ENCODE data around the gene RGS8.

RGS8 gene

DNA sequence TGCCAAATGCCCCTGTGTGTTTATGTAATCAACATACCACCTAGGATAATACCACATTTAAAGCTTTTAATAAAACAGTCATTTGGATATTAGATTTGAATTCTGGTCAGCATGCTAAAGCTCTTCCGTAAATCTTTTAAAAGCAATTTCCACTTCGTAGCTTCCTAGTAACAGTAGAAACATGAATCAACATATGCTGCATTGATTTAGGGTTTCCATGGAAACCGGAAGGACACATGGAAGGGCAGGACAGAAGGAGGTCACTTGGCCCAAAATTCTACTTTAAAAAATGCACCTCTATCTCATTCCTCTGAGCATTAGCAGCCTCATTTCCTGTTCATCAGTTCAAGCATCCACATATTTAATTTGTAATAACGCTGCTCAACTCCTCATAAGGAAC lies 8.1 kb downstream of the RGS8 start:
- DNase-seq (ENCODE audit: insufficient read length, low spot score) (no peak), FAIRE-seq (peak; percentile 47)
- TF ChIP-seq PAX5 (IDR thresholded peaks at IDR 0.05; ENCODE audit: insufficient read depth, low read length, severe bottlenecking) (no peak), POU2F2 (IDR thresholded peaks at IDR 0.05; ENCODE audit: low read depth, low read length) (no peak), POLR2AphosphoS5 (IDR thresholded peaks at IDR 0.05; ENCODE audit: low read depth, low read length) (no peak), POLR2A (IDR thresholded peaks at IDR 0.05; ENCODE audit: low read depth, low read length) (no peak), TAF1 (IDR thresholded peaks at IDR 0.05; ENCODE audit: low read depth, low read length) (no peak), SPI1 (IDR thresholded peaks at IDR 0.05; ENCODE audit: low read depth, low read length) (no peak)

DNA sequence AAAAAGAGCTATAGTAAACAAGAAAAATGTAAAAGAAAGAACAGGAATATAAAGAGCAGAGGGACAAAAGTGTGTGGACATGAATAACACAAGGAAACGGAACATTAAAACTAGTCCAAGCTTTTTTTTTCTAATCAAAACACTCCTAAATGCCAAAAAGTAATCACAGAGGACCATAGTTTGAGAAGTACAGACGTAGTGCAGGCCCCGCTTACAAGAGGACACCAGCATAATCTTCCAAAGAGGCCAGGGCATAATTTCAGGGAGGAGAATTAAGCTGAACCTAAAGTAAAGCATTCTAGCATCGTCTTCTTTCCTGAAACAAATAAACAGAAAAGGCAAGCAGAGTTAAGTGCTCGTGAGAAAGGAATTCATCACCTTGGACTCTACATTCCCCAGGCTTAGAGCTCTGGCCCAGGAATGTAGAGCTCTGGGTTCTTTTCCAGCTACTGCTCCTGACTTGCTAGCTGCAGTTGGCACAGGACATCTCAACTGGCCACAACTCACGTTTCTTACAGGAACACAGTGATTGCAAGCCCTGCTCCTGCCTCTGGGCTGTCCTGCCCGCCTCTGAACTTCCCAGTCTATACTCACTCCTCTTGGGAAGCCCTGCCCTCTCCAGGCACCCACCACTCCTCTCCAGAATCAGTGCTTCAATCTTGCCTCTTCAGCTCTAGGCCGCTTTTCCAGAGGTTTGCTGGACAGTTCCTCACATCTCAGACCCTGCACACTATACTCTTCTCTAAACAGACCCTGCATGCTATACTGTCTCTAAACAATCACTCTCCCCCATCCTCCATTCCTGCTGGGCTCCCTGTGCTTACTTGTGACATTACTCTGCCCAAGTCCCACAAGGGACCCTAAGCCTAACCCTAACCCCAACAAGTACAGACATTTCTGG lies 9.8 kb downstream of the RGS8 start:
- TF ChIP-seq POU2F2 (IDR thresholded peaks at IDR 0.05; ENCODE audit: low read depth, low read length) (no peak), POLR2AphosphoS5 (IDR thresholded peaks at IDR 0.05; ENCODE audit: low read depth, low read length) (no peak), TAF1 (IDR thresholded peaks at IDR 0.05; ENCODE audit: low read depth, low read length) (no peak), SPI1 (IDR thresholded peaks at IDR 0.05; ENCODE audit: low read depth, low read length) (no peak), PAX5 (IDR thresholded peaks at IDR 0.05; ENCODE audit: insufficient read depth, low read length, severe bottlenecking) (no peak), POLR2A (IDR thresholded peaks at IDR 0.05; ENCODE audit: low read depth, low read length) (no peak)
- DNase-seq (ENCODE audit: insufficient read length, low spot score): no peak
- FAIRE-seq: no peak

DNA sequence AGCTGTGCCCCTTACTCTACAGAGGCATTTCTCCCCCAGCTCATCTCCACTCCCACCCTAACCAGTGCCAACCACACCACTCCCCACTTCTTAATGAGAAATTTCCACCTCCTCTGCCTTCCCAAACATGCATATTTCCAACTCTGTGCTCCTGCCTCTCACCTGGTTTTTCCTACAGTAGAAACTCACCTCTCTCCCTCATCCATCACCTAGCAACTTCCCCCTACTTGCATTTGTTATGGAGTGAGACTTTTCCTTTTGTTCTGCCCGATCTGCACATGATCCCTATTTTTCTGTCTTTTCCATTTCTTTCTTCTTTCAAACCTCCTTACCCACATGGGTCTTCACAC lies 11.9 kb downstream of the RGS8 start:
- DNase-seq (ENCODE audit: insufficient read length, low spot score): no peak
- TF ChIP-seq POU2F2 (IDR thresholded peaks at IDR 0.05; ENCODE audit: low read depth, low read length) (no peak), SPI1 (IDR thresholded peaks at IDR 0.05; ENCODE audit: low read depth, low read length) (no peak), PAX5 (IDR thresholded peaks at IDR 0.05; ENCODE audit: insufficient read depth, low read length, severe bottlenecking) (no peak), POLR2A (IDR thresholded peaks at IDR 0.05; ENCODE audit: low read depth, low read length) (no peak), POLR2AphosphoS5 (IDR thresholded peaks at IDR 0.05; ENCODE audit: low read depth, low read length) (no peak), TAF1 (IDR thresholded peaks at IDR 0.05; ENCODE audit: low read depth, low read length) (no peak)
- no peak for FAIRE-seq

DNA sequence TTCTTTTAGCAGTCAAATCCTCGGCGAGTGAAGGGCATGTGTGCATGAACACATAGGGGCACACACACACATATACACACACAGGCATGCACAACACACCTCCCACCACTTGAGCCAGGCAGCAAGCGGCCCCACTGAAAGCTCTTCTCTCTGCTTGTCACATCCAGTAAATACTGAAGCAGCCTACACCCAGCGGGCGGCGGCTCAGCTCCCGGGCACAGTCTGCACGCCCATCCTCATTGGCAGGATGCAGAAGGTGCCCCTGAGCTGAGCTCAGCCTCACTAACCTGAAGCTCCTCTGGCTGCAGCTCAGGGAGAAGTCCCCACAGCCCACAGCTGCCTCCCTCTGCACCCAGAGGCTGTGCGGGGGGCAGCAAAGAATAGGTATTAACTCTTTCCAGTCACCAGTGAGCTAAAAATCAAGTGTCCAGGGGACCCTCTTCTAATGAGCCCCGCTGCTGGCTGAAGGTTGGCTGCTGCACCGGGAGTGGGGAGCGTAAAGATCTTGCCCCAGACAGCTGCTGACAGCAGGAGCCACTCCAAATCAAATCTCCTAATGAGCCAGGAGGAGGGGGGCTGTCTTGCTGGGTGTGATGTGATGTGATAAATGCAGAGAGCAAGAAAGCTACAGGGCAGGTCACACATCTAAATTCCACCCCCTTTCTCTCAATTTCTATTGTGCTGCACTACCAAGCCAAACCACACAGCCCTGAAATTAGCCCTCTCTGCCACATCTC lies 12.5 kb downstream of the RGS8 start:
- no peak for DNase-seq (ENCODE audit: insufficient read length, low spot score)
- peak; percentile 69 for FAIRE-seq
- TF ChIP-seq TAF1 (IDR thresholded peaks at IDR 0.05; ENCODE audit: low read depth, low read length): no peak
- no peak for TF ChIP-seq POLR2AphosphoS5 (IDR thresholded peaks at IDR 0.05; ENCODE audit: low read depth, low read length)
- no peak for TF ChIP-seq PAX5 (IDR thresholded peaks at IDR 0.05; ENCODE audit: insufficient read depth, low read length, severe bottlenecking)
- TF ChIP-seq POLR2A (IDR thresholded peaks at IDR 0.05; ENCODE audit: low read depth, low read length): no peak
- no peak for TF ChIP-seq POU2F2 (IDR thresholded peaks at IDR 0.05; ENCODE audit: low read depth, low read length)
- no peak for TF ChIP-seq SPI1 (IDR thresholded peaks at IDR 0.05; ENCODE audit: low read depth, low read length)

DNA sequence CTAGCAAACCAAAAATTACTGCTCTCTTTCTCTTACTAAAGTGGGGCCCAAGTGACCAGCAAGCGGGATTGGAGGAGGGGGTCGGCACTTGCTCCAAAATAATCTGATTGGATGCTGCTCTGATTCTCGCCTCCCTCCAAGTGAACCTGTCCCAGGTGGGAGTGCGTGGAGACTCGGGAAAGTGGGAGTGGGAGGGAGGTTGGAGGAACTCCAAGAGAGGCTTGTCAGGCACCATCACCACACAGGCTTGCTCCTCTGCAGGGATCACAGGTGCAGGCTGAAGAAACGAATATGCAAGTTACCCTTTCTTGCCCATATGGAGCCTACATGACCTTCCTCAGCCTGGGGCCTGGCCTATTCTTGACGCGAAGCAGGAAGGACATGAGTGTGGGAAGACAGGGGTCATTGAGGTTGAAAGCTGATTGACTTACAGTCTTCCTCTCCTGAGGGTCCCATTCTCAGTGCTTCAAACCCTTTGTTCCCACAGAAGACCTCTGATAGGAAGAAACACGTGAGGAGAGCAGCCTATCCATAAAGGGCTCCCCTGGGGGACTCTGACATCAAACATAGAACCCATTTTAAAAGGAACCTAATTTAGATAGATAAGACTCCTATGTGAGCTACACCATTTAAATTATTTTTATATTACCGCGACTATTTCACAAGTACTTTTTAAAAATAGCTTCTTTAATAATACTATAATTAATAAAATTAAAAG lies 14.2 kb downstream of the RGS8 start:
- no peak for FAIRE-seq
- TF ChIP-seq POU2F2 (IDR thresholded peaks at IDR 0.05; ENCODE audit: low read depth, low read length) (no peak), POLR2A (IDR thresholded peaks at IDR 0.05; ENCODE audit: low read depth, low read length) (no peak), POLR2AphosphoS5 (IDR thresholded peaks at IDR 0.05; ENCODE audit: low read depth, low read length) (no peak), SPI1 (IDR thresholded peaks at IDR 0.05; ENCODE audit: low read depth, low read length) (no peak)

DNA sequence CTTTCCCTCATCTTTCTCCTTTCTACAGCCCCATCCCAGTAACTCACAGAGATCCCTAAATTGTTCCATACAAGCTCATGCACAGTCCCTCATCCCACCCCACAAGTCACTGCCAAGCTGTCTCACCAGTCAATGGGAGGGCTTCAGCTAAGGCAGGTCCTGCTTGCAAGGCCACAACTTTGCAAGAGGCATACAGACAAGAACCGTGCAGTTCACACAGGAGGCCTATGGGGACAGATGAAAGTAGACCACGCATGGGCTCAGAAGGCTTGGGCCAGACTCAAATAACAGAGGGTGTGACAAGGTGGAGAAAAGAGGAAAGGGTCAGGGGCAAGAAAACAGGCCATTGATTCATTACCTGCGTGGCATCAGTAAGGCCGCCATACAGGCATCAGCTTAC lies 15.1 kb downstream of the RGS8 start:
- TF ChIP-seq POLR2A (IDR thresholded peaks at IDR 0.05; ENCODE audit: low read depth, low read length) (no peak), SPI1 (IDR thresholded peaks at IDR 0.05; ENCODE audit: low read depth, low read length) (no peak), POU2F2 (IDR thresholded peaks at IDR 0.05; ENCODE audit: low read depth, low read length) (no peak), TAF1 (IDR thresholded peaks at IDR 0.05; ENCODE audit: low read depth, low read length) (no peak), POLR2AphosphoS5 (IDR thresholded peaks at IDR 0.05; ENCODE audit: low read depth, low read length) (no peak), PAX5 (IDR thresholded peaks at IDR 0.05; ENCODE audit: insufficient read depth, low read length, severe bottlenecking) (no peak)
- DNase-seq (ENCODE audit: insufficient read length, low spot score) (no peak), FAIRE-seq (no peak)

More for the DNA sequence above, 14.2 kb downstream of the RGS8 start:
- no peak for DNase-seq (ENCODE audit: insufficient read length, low spot score)

DNA sequence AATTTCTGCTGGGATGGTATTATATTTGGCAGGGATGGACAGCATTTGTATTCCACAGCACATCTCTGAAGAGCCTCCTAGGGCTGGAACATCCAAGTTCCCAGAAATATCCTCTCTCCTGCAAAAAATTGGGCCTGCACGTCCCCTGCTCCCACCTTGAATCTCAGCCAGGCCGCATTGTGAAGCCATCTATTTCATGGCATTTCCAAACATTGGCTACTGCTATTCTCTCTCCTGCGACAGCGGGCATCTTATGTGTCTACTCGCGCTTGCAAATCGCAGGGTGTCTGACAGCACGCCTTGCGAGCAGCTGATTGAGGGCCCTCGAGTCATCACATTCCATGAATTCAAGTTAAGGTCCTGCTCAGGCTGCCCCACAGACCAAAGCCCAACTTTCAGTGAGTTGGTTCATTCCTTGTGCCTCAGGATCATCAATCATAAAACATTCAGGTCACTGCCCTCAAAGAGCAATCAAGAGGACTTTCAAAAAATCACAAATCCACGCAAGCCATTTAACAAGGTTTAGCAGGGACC lies 15.8 kb downstream of the RGS8 start:
- TF ChIP-seq POLR2AphosphoS5 (IDR thresholded peaks at IDR 0.05; ENCODE audit: low read depth, low read length): no peak
- TF ChIP-seq POLR2A (IDR thresholded peaks at IDR 0.05; ENCODE audit: low read depth, low read length): no peak
- no peak for TF ChIP-seq SPI1 (IDR thresholded peaks at IDR 0.05; ENCODE audit: low read depth, low read length)
- TF ChIP-seq POU2F2 (IDR thresholded peaks at IDR 0.05; ENCODE audit: low read depth, low read length): no peak
- TF ChIP-seq PAX5 (IDR thresholded peaks at IDR 0.05; ENCODE audit: insufficient read depth, low read length, severe bottlenecking): no peak
- TF ChIP-seq TAF1 (IDR thresholded peaks at IDR 0.05; ENCODE audit: low read depth, low read length): no peak
- no peak for FAIRE-seq
- DNase-seq (ENCODE audit: insufficient read length, low spot score): no peak

DNA sequence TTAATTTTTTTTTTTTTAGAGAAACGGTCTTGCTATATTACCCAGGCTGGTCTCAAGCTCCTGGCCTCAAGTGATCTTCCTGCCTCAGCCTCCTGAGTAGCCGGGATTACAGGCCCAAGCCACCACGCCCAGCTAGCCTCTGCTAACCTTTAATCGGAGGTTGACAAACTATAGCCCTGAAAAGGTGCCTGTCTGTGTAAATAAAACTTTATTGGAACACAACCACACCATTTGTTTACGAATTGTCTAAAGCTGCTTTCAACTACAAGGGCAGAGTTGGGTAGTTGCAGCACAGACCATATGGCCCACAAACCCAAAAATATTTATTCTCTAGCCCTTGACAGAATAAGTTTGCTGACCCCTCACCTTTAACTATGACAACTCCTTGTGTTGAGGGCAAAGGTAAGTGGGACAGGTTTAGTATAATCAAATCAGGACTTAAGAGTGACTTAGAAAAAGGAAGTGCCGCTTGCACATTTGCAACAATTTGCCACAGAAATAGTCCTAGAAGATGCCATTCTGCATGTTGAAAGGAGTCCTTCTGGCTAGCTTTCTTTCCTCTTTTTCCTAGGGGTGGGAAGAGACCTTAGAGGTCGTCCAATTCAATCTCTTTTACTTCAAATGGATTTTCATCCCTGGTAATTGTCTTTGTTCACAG lies 16.4 kb downstream of the RGS8 start:
- FAIRE-seq (no peak), DNase-seq (ENCODE audit: insufficient read length, low spot score) (no peak)
- TF ChIP-seq SPI1 (IDR thresholded peaks at IDR 0.05; ENCODE audit: low read depth, low read length) (peak; percentile 60), POLR2A (IDR thresholded peaks at IDR 0.05; ENCODE audit: low read depth, low read length) (no peak), TAF1 (IDR thresholded peaks at IDR 0.05; ENCODE audit: low read depth, low read length) (no peak)
